ENCODE results near the gene CA5A. TPM values are rescaled to one million over a fixed set of nuclear protein-coding genes. Genes with fewer than 3 reads are reported as not detected.
"Not testable (repeated sequence)": the region's sequence is repeated elsewhere in the genome, so short reads cannot be mapped to it uniquely, and the experiment has no call there.

CA5A gene
- polyA plus RNA-seq, 2 of the 4 experiments (the other 2 are of a cell fraction) = not detected

DNA sequence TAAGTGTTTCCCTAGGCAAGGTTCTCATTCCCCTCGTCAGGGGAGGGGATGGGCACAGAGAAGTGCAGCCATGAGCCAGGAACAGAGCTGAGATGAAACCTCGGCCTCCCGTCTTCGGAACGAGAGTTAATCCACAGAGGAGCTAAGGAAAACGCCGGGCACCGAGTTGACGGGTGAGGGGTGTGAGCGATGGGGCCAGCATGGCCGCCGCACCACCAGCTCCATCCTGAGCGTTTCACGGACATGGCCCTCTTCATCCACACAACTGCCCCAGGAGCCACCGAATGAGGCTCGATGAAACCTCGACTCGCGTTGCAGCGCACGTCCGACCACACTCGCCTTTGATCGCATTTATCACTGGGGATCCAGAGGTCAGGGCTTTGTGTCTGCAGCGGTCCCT lies 21.5 kb downstream of the CA5A start:
- Histone ChIP-seq H3K27ac (no peak overlapping the region), H3K9me3 (no peaks in the 10 kb centered on the region), H3K4me3 (no peak overlapping the region), H3K4me2 (no peak overlapping the region), H3K4me1 (no peaks in the 10 kb centered on the region)
- POLR2A ChIA-PET = no interaction called here
- FAIRE-seq = no peak
- TF ChIP-seq FOSB (CRISPR knock-in tag; IDR thresholded peaks at IDR 0.05) (no peak), HDAC2 (IDR thresholded peaks at IDR 0.05) (no peak), HES2 (IDR thresholded peaks at IDR 0.05) (no peak), ZNF302 (CRISPR knock-in tag; IDR thresholded peaks at IDR 0.05) (no peak), POLR2A (IDR thresholded peaks at IDR 0.05; ENCODE audit: low read length) (no peak), ZFP36 (IDR thresholded peaks at IDR 0.05; ENCODE audit: borderline replicate concordance, partially characterized antibody) (no peak), KDM1A (IDR thresholded peaks at IDR 0.05; ENCODE audit: low read depth) (no peak)
- TF ChIP-seq, protein P1, sequence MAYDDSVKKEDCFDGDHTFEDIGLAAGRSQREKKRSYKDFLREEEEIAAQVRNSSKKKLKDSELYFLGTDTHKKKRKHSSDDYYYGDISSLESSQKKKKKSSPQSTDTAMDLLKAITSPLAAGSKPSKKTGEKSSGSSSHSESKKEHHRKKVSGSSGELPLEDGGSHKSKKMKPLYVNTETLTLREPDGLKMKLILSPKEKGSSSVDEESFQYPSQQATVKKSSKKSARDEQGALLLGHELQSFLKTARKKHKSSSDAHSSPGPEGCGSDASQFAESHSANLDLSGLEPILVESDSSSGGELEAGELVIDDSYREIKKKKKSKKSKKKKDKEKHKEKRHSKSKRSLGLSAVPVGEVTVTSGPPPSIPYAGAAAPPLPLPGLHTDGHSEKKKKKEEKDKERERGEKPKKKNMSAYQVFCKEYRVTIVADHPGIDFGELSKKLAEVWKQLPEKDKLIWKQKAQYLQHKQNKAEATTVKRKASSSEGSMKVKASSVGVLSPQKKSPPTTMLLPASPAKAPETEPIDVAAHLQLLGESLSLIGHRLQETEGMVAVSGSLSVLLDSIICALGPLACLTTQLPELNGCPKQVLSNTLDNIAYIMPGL (CRISPR knock-in tag; IDR thresholded peaks at IDR 0.05; ENCODE audit: borderline replicate concordance) = no peak
- ATAC-seq = no peak
- DNase-seq (ENCODE audit: low read depth in 1 of 2, low spot score in 1 of 2) = no peak
- 90% methylated on average over 25 of the region's 25 CpGs for WGBS (ENCODE audit: missing lambda C conversion rate)
- CTCF ChIA-PET = interaction anchor here (1.0 to 2.1 kb wide), 8 partner anchors 9 to 280 kb away, joined by 3 to 6 read pairs (median 4); no protein-coding TSS in a partner anchor

DNA sequence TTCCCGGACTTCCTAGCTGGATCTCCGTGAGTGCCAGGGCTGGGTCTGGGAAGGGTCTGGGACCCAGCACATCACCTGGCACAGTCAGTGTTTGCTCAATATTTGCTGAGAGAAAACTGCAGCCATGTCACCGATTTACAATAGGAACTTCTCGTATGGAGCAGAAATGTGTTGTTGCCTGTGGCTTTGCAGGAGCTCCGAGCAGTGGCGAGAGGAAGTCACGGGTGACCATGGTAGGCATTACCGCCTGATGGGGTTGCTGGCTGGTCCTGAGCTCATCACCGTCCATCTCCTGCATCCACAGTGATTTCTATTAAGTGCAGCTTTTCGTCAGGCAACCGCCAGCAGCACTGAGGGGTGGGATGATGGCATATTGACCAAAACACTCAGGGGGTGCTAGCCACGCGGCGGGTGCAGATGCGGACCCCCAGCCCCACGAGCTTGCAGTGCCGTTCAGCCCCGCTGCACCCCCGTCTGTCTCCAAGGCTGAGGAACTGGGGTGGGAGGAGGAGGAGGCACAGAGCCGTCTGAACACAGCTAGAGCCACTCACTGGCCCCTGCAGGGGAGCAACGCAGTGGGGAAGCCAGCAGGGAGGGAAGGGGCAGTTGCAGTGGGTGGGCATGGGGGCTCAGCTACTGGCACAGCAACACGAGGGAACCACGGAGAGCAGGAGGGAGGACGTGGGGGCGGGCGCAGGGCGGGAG lies 22.2 kb downstream of the CA5A start:
- not testable (repeated sequence) for H3K4me1 ChIP-seq; FAIRE-seq; DNase-seq (ENCODE audit: low read depth in 1 of 2, low spot score in 1 of 2); ATAC-seq; H3K4me3 ChIP-seq; H3K4me2 ChIP-seq; H3K27ac ChIP-seq; H3K9me3 ChIP-seq
- POLR2A ChIA-PET = interaction anchor here (0.6 kb wide), 1 partner anchor 190 kb away, joined by 3 read pairs; no protein-coding TSS in a partner anchor
- CTCF ChIA-PET = interaction anchor here (0.7 to 2.1 kb wide), 10 partner anchors 8 to 279 kb away, joined by 3 to 6 read pairs (median 3); no protein-coding TSS in a partner anchor
- WGBS (ENCODE audit: missing lambda C conversion rate) = 55% methylated on average over 22 of the region's 27 CpGs

DNA sequence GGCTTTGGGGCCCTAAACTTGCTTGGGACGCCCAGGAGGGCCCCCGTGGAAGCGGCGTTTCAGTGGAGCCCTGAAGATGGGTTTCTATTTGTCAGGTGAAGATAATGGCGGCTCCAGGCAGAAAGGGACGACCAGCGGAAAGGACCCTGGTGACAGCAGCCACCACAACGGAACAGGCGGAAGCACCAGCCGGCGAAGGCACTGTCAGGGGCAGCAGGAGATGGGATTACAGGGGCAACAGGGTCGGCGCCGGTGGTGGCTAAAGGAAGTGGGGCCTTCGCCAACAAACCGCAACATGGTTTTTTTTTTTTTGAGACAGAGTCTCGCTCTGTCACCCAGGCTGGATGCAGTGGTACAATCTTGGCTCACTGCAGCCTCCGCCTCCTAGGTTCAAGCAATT lies 23.6 kb downstream of the CA5A start:
- H3K9me3 ChIP-seq; POLR2A ChIA-PET; H3K4me3 ChIP-seq; H3K27ac ChIP-seq; CTCF ChIA-PET; H3K4me2 ChIP-seq; FAIRE-seq; ATAC-seq; DNase-seq (ENCODE audit: low read depth in 1 of 2, low spot score in 1 of 2); H3K4me1 ChIP-seq: not testable (repeated sequence)
- WGBS (ENCODE audit: missing lambda C conversion rate) = 81% methylated on average over 18 of the region's 18 CpGs

- H3K27ac ChIP-seq; ATAC-seq; H3K4me3 ChIP-seq; H3K4me1 ChIP-seq; DNase-seq (ENCODE audit: low read depth in 1 of 2, low spot score in 1 of 2); H3K9me3 ChIP-seq; FAIRE-seq; H3K4me2 ChIP-seq; POLR2A ChIA-PET: not testable (repeated sequence)
- CTCF ChIA-PET = interaction anchor here (0.7 to 2.2 kb wide), 3 partner anchors 10 to 651 kb away, joined by 3 to 15 read pairs (median 3); no protein-coding TSS in a partner anchor
- WGBS (ENCODE audit: missing lambda C conversion rate) = 58% methylated on average over 23 of the region's 23 CpGs
These were observed 25.1 kb downstream of the CA5A start for GRCh38 chr16:87911106-87911763.

GRCh38 chr16:87909203-87909935 lies 27.0 kb downstream of the CA5A start:
- peak; percentile 76 to 79 for DNase-seq (ENCODE audit: low read depth in 1 of 2, low spot score in 1 of 2)
- peak; percentile 89 to 92 for ATAC-seq
- Histone ChIP-seq H3K27ac (peak overlapping the region in 1 of 2 experiments; percentile 67; a peak in 2 of 6 replicates), H3K4me2 (peak overlapping the region; percentile 51)
- POLR2A ChIA-PET, H3K9me3 ChIP-seq, H3K4me3 ChIP-seq, FAIRE-seq, H3K4me1 ChIP-seq: not testable (repeated sequence)
- TF ChIP-seq SMC3 (IDR thresholded peaks at IDR 0.05) (peak; percentile 82), MAX (IDR thresholded peaks at IDR 0.05) (peak; percentile 68), RAD21 (conservative IDR thresholded peaks at IDR 0.05 in 1 of 2, IDR thresholded peaks at IDR 0.05 in 1 of 2) (peak; percentile 87 to 88), MYC (IDR thresholded peaks at IDR 0.05; ENCODE audit: borderline replicate concordance, low read length) (0 out of 2 replicates have a peak, but pooled peaks have one; percentile 28)
- TF ChIP-seq, protein P2, sequence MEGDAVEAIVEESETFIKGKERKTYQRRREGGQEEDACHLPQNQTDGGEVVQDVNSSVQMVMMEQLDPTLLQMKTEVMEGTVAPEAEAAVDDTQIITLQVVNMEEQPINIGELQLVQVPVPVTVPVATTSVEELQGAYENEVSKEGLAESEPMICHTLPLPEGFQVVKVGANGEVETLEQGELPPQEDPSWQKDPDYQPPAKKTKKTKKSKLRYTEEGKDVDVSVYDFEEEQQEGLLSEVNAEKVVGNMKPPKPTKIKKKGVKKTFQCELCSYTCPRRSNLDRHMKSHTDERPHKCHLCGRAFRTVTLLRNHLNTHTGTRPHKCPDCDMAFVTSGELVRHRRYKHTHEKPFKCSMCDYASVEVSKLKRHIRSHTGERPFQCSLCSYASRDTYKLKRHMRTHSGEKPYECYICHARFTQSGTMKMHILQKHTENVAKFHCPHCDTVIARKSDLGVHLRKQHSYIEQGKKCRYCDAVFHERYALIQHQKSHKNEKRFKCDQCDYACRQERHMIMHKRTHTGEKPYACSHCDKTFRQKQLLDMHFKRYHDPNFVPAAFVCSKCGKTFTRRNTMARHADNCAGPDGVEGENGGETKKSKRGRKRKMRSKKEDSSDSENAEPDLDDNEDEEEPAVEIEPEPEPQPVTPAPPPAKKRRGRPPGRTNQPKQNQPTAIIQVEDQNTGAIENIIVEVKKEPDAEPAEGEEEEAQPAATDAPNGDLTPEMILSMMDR (IDR thresholded peaks at IDR 0.05) = peak; percentile 88
- CTCF ChIA-PET = interaction anchor here (0.7 to 2.2 kb wide), 15 partner anchors 8 to 273 kb away, joined by 3 to 15 read pairs (median 4); no protein-coding TSS in a partner anchor
- 36% methylated on average over 33 of the region's 36 CpGs for WGBS (ENCODE audit: missing lambda C conversion rate)

Data from A549 (cell line).